ENCODE measurements around the gene CEP112.

CEP112 gene

GRCh38 chr17:65598746-65599145, 593.2 kb downstream of the CEP112 start:
- no peaks in the 10 kb centered on the region for H3K27me3 ChIP-seq (ENCODE audit: insufficient read depth, low read depth, severe bottlenecking)
- no peak overlapping the region for H3K27ac ChIP-seq
- no peak for TF ChIP-seq CTCF (IDR thresholded peaks at IDR 0.05; ENCODE audit: low read depth, low read length)

GRCh38 chr17:65595071-65595656, 596.8 kb downstream of the CEP112 start:
- no peak overlapping the region for H3K27ac ChIP-seq
- TF ChIP-seq CTCF (IDR thresholded peaks at IDR 0.05; ENCODE audit: low read depth, low read length) = no peak
- no peak for DNase-seq
- no peak overlapping the region for H3K4me3 ChIP-seq (ENCODE audit: low read depth, low read length)
- H3K9me3 ChIP-seq (ENCODE audit: severe bottlenecking) = no peaks in the 10 kb centered on the region
- H3K36me3 ChIP-seq = no peaks in the 10 kb centered on the region
- H3K27me3 ChIP-seq (ENCODE audit: insufficient read depth, low read depth, severe bottlenecking) = no peaks in the 10 kb centered on the region

More at GRCh38 chr17:65598746-65599145, 593.2 kb downstream of the CEP112 start:
- no peak overlapping the region for H3K4me3 ChIP-seq (ENCODE audit: low read depth, low read length)
- DNase-seq = no peak
- H3K9me3 ChIP-seq (ENCODE audit: severe bottlenecking) = no peaks in the 10 kb centered on the region
- H3K36me3 ChIP-seq = no peaks in the 10 kb centered on the region

GRCh38 chr17:65593855-65594845, 597.8 kb downstream of the CEP112 start:
- no peak for TF ChIP-seq CTCF (IDR thresholded peaks at IDR 0.05; ENCODE audit: low read depth, low read length)
- no peaks in the 10 kb centered on the region for H3K27me3 ChIP-seq (ENCODE audit: insufficient read depth, low read depth, severe bottlenecking)
- no peaks in the 10 kb centered on the region for H3K9me3 ChIP-seq (ENCODE audit: severe bottlenecking)
- no peak overlapping the region for H3K27ac ChIP-seq
- no peak overlapping the region for H3K4me3 ChIP-seq (ENCODE audit: low read depth, low read length)
- no peak for DNase-seq
- no peaks in the 10 kb centered on the region for H3K36me3 ChIP-seq

- no peak overlapping the region for H3K4me3 ChIP-seq (ENCODE audit: low read depth, low read length)
Observed at GRCh38 chr17:65593092-65593854, 598.7 kb downstream of the CEP112 start.

More at GRCh38 chr17:65593092-65593854, 598.7 kb downstream of the CEP112 start:
- no peaks in the 10 kb centered on the region for H3K9me3 ChIP-seq (ENCODE audit: severe bottlenecking)
- H3K27me3 ChIP-seq (ENCODE audit: insufficient read depth, low read depth, severe bottlenecking) = no peaks in the 10 kb centered on the region
- DNase-seq = no peak
- no peak for TF ChIP-seq CTCF (IDR thresholded peaks at IDR 0.05; ENCODE audit: low read depth, low read length)
- no peak overlapping the region for H3K27ac ChIP-seq
- no peaks in the 10 kb centered on the region for H3K36me3 ChIP-seq
